HG02884 (cell line): ENCODE data around the gene CACNA1F.

Experiments used
- ATAC-seq: cut with Tn5 transposase; IDR thresholded peaks from one replicate; pipeline ENCODE4 v1.9.1; 2021; ENCODE audit warnings: mild to moderate bottlenecking, moderate library complexity; ENCODE audit not compliant: unreplicated experiment

CACNA1F gene

DNA sequence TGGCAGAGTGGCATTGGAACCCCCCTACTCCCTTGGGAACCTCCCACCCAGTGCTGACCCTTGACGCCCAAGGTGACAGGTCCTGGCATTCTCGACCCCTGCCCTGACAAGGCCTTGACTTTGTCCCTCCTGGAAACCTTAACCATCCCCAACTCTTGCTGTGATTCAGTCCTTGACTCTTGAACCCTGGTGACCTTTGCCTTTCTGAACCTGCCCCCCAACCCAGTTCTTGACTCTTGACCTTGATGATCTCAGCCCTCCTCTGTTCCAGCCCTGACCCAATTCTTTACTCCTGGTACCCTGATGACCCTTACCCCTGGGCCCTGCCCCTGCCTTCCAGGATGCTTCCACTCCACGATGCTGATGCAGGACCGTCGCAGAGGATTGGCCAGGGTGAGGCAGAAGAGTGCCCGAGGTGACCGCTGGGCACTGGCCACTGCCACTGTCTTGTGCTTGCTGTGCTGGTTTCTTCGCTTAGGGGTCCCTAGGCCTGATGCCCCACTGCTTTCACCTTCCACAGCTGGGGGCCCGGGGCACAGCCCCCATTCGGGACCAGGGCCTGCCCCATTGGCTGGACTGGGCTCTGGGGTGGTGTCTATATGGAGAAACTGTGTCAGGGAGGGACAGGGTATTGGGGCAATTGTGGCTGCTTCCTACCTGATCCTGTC, 1.7 kb downstream of the CACNA1F start:
- ATAC-seq: no peak

DNA sequence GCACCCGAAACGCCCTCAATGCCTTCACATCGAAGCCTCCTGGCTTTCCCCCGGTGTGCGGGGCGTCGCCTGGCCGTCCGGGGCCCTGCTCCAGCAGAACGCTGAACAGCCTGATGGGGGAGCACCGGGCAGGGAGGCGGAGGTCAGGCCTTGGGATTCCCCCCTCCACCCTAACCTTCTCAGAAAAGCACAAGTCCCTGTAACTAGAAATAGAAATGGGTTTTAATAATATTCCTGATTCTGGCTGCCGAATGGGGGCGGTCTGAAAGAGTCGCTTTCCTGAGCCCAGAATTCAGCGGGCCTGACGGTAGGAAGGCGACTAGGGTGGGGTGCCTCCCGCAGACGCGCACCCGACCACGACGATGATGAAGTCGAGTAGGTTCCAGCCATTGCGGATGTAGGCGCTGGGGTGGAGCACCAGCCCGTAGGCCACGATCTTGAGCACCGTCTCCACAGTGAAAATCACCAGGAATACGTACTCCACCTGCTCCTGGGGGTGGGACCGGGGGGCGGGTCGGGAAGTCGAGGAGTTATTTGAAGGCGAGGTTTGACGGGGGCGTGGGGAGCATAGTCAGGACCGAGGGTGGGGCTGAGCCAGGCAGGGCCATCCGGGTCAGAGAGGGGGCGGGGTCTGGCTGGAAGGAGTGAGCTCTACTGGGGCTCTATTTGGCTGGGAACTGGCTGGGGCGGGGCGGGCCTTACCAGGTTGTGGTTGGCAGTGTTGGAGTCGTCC, 2.5 kb downstream of the CACNA1F start:
- peak; percentile 56 for ATAC-seq

DNA sequence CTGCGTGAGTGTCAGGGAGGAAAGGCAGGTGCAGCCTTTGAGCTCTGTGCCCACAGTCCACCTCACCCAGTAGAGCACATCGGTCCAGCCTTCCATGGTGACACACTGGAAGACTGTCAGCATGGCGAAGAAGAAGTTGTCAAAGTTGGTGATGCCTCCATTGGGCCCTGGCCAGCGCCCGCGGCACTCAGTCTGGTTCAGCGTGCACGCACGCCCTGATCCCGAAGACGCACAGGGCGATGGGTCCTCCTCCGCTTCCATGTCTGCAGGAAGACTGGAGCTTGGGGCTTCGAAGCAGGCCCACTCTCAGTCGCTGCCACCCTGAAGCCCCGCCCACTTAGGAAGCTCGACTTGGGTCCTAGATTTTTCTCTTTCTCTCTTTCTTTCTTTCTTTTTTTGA, 5.0 kb downstream of the CACNA1F start:
- no peak for ATAC-seq

DNA sequence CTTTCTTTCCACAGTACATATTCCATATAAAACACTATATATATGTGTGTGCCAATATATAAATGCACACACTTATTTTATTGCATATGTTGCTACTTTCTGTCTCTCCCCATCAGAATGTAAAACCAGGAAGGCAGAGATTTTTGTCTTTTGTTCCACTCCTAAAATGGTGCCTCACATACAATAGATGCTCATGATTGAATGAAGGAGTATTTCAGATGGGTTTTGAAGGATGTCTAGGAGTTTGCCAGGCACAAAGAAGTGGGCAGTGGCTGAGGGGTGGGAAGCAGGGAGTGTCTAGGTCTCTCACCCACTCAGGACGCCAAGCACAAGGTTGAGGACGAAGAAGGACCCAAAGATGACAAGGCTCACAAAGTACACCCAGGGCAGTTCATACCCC, 5.4 kb downstream of the CACNA1F start:
- ATAC-seq: no peak

DNA sequence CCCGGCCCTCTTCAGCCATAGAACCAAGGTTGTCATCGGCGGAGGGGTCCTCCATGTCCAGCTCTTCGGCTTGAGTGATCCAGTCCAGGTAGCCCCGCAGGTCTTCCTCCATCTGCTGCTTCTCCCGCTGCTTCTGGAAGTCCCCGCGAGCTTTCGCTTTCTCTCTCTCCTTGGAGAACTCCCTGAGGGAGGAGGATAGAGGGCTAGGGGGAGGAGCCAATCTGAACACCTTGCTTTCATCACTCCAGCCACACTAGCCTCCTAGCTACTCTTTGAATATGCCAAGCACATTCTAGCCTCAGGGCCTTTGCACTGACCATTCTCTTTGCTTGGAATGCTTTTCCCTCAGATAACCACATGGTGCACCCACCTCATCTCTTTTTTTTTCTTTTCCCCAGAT, 6.2 kb downstream of the CACNA1F start:
- ATAC-seq: no peak

DNA sequence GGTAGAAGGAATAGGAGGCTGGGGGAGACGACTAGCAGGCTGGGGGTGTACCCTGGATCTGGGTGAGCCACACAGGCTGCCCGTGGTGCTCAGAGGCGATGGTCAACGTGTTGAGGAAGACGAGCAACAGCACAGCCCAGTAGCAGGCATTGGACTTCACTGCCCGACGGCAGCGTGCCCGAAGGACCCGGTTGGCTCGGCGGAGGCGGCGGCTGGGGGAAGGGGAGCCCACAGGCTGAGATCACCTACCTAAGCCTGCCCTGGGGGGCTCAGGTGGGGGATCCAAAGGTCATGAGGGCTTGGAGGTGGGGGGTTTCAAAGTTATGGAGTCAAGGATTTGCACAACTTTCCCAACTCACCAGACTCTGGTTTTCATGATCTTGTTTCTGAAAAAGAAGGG, 7.3 kb downstream of the CACNA1F start:
- ATAC-seq: no peak

DNA sequence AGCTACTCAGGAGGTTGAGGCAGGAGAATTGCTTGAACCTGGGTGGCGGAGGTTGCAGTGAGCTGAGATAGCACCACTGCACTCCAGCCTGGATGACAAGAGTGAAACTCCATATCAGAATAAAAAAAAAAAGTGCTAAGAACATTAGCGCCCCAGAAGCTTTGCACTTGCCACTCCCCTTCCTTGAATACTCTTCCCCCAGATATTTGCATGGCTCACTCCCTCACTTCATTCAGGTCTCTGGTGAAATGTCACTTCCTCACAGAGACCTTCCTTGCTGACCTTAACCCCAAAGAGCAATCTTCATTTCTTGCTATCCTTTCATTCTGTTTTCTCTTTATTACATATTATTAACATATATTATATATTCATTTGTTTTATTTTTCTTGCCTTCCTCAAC, 11.3 kb downstream of the CACNA1F start:
- ATAC-seq: no peak

DNA sequence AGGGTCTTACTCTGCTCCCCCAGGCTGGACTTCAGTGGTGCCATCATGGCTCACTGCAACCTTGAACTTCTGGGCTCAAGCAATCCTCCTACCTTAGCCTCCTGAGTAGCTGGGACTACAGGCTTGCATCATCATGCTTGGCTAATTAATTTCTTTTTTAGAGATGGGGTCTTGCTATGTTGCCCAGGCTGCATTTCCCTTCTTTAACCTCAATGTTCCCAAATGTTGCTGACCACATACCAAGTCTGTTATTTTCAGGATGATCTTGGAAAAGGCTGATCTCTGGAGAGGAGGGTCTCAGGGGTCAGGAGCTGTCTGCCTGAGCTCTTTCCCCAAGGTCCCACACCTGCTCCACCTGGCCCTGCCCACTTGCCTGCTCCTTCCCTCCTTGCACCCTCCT, 13.0 kb downstream of the CACNA1F start:
- no peak for ATAC-seq

DNA sequence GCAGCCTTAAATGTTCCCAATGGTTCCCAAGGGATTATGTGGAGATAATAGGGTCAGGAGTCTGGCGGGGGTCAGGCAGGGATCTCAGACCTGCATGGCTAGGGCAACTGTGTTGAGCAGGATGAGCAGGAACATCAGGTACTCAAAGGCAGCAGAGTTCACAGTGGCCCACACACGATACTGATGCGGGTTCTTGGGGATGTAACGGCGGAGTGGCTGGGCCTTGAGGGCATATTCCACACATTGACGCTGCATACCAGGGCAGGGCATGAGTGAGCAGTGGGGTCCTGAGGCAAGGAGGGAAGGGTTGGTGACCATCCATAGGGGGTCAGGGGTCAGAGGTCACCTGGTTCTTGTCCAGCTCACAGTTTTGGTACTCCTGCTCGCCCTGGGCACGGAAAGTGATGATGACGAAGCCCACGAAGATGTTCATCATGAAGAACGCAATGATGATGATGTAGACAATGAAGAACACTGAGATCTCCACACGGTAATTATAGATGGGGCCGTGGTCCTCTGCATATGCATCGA, 18.1 kb downstream of the CACNA1F start:
- ATAC-seq: no peak

DNA sequence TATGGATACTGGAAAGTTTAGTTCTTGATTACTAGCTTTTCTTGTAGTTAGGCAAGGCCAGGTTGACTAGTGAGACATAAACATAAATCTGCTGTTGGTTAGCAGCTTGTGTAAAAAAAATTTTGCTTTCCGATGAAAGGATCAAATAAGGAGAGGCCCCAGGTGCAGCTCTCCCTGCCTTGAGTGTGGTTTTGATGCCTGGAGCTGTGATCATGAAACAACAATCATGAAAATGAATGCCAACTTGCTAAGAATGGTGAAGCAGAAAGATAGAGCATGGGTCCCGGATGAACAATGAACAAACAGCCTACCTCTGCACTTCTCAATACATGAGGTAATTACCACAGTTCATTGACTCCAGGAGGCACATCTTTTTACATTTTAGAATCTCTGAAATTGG, 18.7 kb downstream of the CACNA1F start:
- no peak for ATAC-seq

DNA sequence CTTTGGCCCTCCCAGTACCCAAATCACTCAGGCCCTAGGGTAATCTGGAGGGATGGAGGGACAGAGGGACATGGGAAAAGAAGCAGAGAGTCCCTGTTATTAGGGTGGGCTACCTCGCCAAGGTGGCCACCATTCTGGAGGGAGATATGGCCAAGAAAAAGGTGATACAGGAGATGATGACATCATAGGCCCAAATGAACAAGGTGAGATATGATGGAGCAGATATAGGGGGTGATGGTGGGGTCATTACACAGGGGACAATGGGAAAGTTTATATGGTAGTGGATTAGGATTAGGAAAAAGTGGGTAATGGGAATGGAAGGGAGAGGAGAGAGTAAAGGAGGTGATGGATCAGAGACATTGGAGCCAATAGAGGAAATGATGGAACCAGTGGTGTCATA, 20.3 kb downstream of the CACNA1F start:
- no peak for ATAC-seq

DNA sequence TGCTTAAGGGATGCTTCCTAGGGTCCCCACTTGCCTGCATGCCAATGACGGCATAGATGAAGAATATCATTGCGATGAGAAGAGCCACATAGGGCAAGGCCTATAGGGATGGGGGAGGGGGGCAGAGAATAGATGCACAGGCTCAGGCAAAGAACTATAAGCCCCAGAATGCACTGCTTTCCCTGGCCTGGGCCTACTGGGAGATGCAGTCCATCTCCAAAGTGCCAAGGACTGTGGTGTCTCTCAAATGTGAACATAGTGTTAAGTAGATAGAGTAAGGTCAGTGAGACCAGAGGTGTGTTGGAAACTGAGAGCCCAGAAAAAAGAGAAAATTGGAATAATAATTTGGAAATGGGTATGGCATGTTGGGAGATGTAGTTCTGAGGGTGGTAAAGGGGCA, 20.9 kb downstream of the CACNA1F start:
- no peak for ATAC-seq

DNA sequence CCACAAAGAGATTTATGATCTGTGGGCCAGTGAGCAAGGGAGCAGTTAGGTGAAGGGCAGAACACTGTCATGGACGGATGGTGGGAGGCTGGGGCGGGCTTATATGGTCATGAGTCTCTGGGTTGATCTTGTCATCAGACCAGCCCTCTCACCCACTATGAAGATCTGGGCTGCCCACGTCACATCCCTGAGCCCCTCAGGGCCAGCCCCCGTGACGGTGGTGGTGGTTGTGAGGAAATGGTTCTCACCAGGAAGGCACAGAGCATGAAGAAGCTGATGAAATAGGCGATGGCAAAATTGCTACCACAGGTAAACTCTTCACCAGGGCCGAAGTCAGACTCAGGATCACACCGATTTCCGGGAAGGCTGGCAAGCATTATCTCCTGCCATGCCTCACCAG, 22.1 kb downstream of the CACNA1F start:
- ATAC-seq: no peak

DNA sequence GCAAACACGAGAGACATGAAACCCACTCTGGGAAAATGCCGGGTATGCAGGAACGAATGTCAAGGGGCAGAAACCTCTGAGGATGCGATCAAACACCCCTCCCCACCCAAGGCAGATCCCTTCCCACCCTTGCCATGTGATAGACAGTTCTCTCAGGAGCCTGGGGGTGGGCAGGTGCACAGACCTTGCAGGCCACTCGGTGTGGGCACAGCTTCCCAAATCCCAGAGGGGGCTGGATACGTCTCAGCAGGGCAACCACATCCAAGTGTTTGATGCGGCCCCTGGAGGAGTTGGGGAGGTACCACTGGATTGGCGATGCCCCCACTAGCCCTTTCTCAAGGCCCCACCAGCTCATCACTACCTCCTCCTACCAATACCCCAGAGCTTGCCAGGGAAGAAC, 22.7 kb downstream of the CACNA1F start:
- no peak for ATAC-seq

DNA sequence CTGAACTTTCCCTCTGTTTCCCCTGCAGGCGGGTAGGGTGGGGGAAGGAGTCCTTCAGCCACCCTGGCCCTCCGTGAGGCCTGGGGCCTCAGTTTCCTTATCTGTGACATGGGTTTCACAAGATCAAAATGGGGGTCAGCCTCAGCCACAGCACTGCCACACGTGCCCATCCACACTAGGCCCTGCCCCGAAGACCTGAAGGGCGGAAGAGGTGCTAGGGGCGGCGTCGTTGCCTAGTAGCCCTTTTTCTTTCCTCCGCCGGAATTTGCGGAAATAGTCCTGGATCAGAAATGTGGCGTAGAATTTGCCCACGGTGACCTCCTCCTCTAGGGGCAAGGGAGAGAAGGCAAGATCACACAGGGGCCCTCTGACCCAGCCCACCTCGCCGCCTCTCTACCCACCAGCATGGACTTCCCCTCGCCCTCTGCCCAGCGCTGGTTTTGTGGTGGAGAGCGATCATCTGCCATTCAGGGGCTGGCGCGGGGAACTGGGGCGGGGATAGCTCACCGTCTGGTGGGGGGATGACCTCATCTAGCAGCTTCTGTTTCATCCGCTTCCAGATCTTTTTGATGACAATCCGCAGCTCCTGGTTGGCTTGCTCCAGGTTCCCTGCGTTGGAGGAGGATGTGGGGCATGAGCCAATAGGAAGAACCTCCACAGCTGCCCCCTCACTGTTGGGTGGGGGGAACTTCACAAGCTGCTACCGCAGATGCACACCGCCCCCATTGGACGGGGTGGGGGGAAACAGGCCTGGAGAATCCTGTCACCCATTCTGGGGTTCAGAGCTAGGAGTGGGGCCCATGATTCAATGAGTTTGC, 23.5 kb downstream of the CACNA1F start:
- no peak for ATAC-seq

DNA sequence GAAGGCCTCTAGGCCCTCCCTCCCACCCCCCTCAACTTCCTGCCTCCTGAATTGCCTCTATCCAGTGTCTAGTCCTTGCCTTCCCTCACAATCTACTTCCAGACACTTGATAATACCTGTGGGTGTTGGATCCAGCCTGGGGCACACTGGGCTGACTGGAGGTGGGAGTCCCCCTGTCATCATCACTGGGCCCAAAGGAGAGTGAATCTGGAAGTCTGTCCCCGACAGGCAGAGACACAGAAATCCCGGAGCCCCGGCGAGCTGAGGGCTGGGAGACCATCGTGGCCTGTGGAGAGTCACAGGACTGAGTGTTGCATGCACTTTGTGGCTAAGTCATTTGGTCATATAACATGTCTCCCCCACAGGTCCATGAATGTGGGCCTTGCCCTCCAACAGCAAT, 24.7 kb downstream of the CACNA1F start:
- ATAC-seq: no peak

DNA sequence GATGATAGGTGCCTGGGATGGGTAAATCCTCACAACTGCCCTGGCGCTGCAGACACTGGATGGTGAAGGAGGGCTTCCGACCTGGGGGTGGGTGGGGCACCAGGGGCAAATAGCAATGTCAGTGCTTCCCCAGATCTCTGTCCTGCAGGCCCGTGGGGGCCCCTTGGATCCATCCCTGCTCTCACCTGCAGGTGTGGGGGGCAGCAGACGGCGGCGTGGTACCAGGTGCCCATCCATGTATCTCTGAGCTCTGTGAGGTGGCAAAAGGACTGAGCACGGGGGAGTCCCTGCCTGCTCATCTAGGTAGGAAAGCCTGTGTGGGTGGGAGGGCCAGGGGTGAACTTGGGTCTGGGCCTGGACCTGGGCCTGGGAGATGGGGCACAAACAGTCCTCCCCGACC, 26.6 kb downstream of the CACNA1F start:
- no peak for ATAC-seq

DNA sequence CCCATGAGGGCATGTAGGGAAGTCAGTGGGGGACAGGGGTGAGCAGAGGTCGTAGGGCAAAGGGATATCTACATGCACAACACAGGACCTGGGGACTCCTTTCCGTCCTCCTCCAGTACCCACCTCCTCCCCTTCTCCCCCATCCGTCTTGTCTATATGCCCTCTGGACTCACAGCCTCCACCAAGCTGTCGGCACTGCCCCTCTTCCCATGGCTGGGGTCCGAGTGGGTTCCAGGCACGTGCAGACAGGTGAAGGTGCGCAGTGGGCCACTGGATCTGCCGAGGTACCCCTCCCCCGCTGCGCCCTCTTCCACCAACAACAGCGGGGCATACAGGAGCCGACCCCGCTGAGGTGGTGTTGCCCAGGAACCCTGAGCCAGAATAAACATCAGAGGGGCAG, 27.7 kb downstream of the CACNA1F start:
- no peak for ATAC-seq

DNA sequence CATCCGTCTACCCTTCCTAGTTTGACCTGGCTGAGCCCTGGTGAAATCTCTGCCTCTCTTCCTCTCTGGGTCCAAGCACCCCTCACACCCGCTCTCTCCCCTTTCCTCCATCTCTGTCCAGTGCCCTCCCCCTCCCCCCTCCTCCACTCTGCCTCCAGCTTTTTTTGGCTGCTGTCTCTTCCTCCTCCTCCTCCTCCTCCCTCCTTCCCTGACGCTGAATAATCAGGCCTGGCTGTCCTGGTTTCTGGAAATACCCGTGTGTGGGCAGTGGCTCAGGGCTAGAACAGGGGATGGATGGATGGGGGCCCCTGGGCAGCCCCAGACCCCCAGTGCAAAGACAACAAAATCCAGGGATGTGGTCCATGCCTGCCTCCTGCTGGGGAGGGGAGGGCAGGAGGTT, 28.4 kb downstream of the CACNA1F start:
- no peak for ATAC-seq

DNA sequence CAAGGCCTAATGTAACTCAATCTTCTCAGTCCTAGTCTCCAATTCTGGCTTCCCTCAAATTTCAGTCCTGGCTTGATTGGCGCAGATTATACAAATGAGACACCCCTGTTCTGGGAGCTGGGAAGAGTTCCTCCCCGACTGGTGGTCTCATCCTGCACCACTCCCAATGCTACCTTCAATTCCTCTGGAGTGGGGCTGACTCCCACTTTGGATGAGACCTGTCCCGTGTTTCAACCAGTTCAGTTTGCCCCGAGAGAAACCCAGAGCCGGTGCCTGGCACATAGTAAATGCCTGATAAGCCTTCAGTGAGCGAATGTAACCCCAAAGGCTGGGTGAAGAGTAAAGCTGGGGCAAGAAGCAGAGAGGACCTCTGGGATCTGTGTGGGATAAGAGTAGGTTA, 29.1 kb downstream of the CACNA1F start:
- no peak for ATAC-seq

DNA sequence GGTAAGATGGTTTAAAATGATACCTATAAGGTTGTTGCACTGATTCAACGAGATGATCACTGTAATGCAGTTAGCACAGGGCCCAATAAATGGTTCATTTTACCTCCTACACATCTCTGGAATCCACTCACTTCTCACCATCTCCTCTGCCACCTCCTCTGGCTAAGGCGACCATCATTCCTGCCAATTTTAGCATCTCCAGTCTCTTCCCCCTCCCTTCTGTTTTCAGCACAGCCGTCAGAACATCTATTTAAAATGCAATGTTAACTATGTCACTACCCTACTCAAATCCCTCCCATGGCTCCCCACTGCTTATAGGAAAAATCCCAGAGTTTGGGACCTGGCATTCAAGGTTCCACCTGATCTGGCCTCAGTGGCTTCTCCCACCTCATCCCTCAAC, 29.6 kb downstream of the CACNA1F start:
- ATAC-seq: no peak

DNA sequence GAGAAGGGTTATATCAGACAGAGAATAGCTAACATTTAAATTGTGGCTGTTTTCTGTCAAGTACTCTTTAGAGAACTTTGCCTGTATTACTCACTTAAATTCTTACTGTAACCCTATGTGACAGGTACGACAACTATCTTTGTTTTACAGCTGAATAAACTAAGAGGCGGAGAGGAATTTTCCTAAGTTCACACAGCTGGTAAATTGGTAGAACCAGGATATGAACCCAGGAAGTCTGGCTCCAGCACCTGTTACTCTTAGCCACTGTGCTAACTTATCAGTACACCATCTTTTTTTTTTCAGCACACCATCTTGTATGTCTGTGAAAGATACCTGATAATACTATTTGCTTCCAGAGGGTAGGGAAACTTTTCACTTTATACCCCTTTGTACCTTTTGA, 31.1 kb downstream of the CACNA1F start:
- ATAC-seq: no peak
